Lower leg skin (tissue), 4 donors: ENCODE results near the gene DYNLT1. TPM values are rescaled to one million over a fixed set of nuclear protein-coding genes. Genes with fewer than 3 reads are reported as not detected.
"Not testable (repeated sequence)": the region's sequence is repeated elsewhere in the genome, so short reads cannot be mapped to it uniquely, and the experiment has no call there.

Experiments
- DNase-seq, 2 donors: peaks; one replicate each; pipeline ENCODE4 v3.0.0-alpha.2; 2019; ENCODE audit warnings: low spot score in 2 of 2
- H3K4me3 ChIP-seq: fragments of 200-600 bp; sonication (generic); 2 replicates; pipeline ENCODE4 v1.5.1; 2017; ENCODE audit warnings: mild to moderate bottlenecking, low read depth; ENCODE audit not compliant: poor library complexity, severe bottlenecking
- CTCF ChIP-seq, 3 donors: fragments of 450-650 bp; IDR thresholded peaks; one replicate each; pipeline ENCODE4 v1.5.1; 2016; ENCODE audit warnings: antibody characterized with exemption in 3 of 3, mild to moderate bottlenecking in 3 of 3, moderate library complexity in 2 of 3
- POLR2A ChIP-seq, 2 donors: fragments of 450-650 bp; IDR thresholded peaks; one replicate each; pipeline ENCODE4 v1.6.1; 2016 to 2017; ENCODE audit warnings: antibody characterized with exemption in 2 of 2, mild to moderate bottlenecking in 1 of 2, moderate library complexity in 1 of 2
- WGBS, 2 donors: methylation state at CpG; one replicate each; pipeline ENCODE4 v1.1.5; 2018; 5-methylcytosine and 5-hydroxymethylcytosine counted together
- intact Hi-C: fragments of 100-400 bp; cut with DNase I; formaldehyde crosslinking; loops from one replicate; pipeline ENCODE4 v1.15.0; 2023; ENCODE audit warnings: low total_unique reads
- total RNA-seq, 4 donors: library from RNA; depleted of rRNA; stranded (reverse); fragments of >200 nt; gene quantifications; one replicate each; pipeline ENCODE4 v1.1.0, GENCODE V29; 2016

The DYNLT1 gene
- total RNA-seq, 4 donors from 2014 or later, result 27.0 to 48.6 (median 36.3) TPM

- WGBS, 2 donors, result 86 to 89% methylated on average over 21 to 25 of the region's 25 CpGs
- TF ChIP-seq CTCF (IDR thresholded peaks at IDR 0.05) (no peak), POLR2A (IDR thresholded peaks at IDR 0.05) (no peak)
- intact Hi-C loops, result no loop called here
- DNase-seq, result no peak
- H3K4me3 ChIP-seq, result no peak overlapping the region
Observed at GRCh38 chr6:158621694-158622544, 22.6 kb downstream of the DYNLT1 start.

- TF ChIP-seq CTCF (IDR thresholded peaks at IDR 0.05) (no peak), POLR2A (IDR thresholded peaks at IDR 0.05) (no peak)
- intact Hi-C loops, result no loop called here
- WGBS, 2 donors, result 83 to 87% methylated on average over 12 to 13 of the region's 13 CpGs
- H3K4me3 ChIP-seq, result no peak overlapping the region
- peak in 1 of 2 donors; percentile 81 for DNase-seq
Observed at GRCh38 chr6:158620963-158621693, 23.4 kb downstream of the DYNLT1 start.

GRCh38 chr6:158619922-158620801 lies 24.4 kb downstream of the DYNLT1 start:
- intact Hi-C loops, result no loop called here
- no peak overlapping the region for H3K4me3 ChIP-seq
- WGBS, 2 donors, result 86 to 89% methylated on average over 17 of the region's 17 CpGs
- DNase-seq, result peak in 1 of 2 donors; percentile 63
- TF ChIP-seq CTCF (IDR thresholded peaks at IDR 0.05), result no peak
- no peak for TF ChIP-seq POLR2A (IDR thresholded peaks at IDR 0.05)

- intact Hi-C loops, H3K4me3 ChIP-seq, DNase-seq: not testable (repeated sequence)
- 91 to 96% methylated on average over 3 of the region's 3 CpGs for WGBS, 2 donors
Observed at GRCh38 chr6:158618289-158618688, 26.3 kb downstream of the DYNLT1 start.

- H3K4me3 ChIP-seq, intact Hi-C loops, DNase-seq: not testable (repeated sequence)
- 94 to 97% methylated on average over 3 of the region's 3 CpGs for WGBS, 2 donors
Observed at GRCh38 chr6:158614606-158615005, 29.9 kb downstream of the DYNLT1 start.

GRCh38 chr6:158611541-158612370 lies 32.8 kb downstream of the DYNLT1 start:
- intact Hi-C loops, result no loop called here
- H3K4me3 ChIP-seq, result no peak overlapping the region
- no peak for DNase-seq
- TF ChIP-seq CTCF (IDR thresholded peaks at IDR 0.05), result no peak
- TF ChIP-seq POLR2A (IDR thresholded peaks at IDR 0.05), result no peak
- WGBS, 2 donors, result 84 to 87% methylated on average over 14 of the region's 14 CpGs
